ENCODE data around the gene FILIP1L. TPM values are rescaled to one million over a fixed set of nuclear protein-coding genes. Genes with fewer than 3 reads are reported as not detected.
A peak's percentile ranks its signal among the peaks of the same experiment; 100 is the strongest.

FILIP1L gene
- polyA plus RNA-seq, 3 donors: 16.9 to 20.2 (median 17.4) TPM

- DNase-seq: no peak
Observed at GRCh38 chr3:100010087-100010417, 104.2 kb downstream of the FILIP1L start.

DNA sequence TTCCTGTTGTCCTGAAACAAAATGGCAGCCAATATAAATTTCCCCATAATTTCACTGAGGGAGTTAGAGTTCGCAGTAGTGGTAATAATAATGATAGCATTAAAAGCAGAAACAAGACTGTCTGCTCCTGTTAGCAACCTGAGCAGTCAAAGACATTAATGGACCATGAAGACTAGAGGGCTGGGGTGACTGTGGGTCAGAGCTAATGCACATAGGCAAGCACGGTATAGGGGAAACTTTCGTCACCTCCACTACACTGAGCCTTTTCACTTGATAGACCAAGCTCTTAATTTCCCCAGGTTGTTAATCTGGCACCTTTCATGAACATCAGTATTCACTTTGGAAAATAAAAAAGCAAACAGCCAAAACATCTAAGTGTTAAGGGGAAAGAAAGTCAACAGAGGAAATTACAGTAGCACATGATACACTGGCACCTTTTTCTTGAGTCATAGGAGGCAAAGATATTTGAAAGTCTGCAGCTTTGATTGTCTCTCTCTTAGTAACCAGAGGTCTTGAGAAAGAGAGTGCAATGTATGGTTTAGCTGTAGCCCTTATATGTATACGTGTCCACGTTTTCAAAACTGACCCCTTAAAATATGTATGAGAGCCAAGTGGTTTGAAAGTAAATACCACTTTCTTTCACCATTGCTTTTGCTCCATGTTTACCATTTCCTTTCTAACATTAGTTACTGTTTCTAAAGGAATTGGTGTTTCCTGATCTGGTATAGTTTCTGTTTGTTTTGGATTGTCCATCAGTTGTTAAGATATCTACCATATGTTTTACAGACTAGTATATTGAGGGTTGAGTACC is 104.8 kb downstream of the FILIP1L start:
- peak; percentile 61 for DNase-seq

DNA sequence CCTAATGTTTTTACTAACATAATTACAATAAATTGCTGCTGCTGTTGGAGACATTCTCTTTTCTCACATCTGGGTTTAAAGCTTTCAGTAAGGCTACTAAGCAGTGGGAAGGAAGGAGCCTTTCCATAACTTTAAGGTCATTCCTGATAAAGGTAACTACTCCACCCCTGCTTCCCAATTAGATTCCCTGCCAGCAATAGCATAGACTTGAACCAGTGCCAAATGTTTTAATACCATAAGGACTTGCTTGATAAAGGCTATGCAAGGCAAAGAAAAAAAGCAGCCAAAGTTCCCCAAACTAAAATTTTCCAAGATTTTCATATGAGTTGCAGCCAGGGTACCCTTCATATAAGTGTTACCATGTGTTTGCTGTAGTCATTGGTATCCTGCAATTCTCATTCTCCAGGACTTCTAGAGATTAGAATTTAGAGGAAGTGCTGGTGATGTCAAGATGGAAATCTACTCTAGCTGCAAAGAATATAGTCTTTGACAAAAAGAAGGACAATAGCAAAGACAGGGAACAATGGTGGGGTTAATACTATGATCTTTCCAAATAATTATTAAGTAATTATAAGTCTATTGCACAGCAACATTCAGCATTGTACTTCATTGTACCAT is 106.1 kb downstream of the FILIP1L start:
- DNase-seq: no peak

DNA sequence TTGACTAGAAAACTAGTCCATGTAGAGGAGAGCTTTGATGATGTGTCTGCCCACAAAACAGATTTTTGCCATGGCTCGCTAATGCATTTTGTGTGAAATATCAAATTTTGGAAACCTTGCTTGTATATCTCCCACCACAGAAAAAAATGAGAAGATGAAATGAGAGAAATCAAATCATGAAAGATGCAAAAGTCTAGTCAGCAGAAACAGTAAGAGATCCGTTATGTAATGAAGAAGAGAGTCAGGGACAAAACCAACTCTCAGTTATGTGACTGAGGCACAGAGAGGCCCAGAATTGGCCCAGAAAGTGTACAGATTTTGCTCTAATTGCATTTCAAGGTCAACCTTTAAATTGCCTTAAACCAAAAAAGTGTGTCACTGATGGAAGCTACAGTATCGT is 107.0 kb downstream of the FILIP1L start:
- no peak for DNase-seq

DNA sequence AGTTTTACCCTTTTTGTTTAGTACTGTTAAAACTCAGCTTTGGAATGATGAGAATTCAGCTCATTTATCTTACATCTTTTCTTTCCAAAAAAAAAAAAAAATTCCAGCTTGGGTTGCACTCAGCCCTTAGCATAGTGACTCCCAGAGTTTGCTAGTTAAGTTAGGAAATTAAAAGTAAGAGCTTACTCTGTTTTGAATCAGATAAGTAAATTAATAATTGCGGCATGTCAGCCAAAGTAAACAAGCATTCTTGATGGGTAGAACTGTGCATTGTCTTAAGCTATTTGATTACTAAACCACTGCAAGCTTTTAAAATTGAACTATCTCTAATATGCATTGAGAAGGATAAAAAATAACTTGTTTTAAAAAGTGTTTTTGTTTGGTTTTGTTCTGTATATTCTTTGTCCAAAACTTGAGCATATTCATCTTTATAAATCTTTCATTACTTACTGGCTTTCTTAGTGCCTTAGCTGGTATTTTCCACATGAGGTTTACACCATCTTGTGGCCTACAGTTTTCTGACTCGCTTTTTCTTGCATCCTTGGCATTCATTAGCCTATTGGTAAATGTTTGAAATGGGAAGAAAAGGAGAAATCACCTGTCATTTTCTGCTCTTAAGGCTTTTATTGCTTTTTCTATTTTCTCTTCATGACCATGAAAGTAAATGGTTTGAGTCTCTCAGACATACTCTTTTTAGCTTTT is 107.6 kb downstream of the FILIP1L start:
- no peak for DNase-seq

DNA sequence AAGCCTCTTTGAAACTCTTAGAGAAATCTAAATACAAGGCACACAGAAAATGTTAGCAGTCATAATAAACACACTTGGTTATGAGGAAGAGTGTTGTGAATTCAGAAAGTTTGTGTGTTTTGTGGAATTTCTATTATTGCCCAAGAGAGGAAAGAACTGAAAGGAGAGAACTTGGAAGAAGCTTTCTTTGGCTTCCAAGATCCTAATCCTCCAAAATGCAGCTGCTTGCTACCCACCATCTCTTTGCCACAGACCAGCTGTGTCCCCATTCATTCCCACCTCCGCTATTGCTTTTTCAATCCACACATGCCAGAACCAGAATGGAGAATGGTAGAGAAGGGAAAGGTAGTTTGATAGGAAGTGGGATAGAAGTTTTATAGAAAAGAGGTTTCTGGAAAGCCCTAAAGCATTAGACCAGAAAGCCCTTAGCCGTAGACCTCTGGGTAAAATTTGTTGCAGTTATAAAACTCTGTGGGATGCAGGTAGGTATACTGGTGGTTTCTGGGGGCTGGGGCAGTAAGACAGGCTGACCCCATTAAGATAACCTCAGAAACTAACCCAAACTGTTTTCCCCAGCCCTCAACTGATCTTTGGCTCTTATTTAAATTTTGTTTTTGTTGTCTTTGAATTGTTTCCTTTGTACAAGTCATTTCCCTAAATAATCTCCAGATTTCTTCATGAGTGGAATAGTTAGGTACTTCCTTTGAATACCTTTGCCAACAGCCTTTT is 108.5 kb downstream of the FILIP1L start:
- no peak for DNase-seq

DNA sequence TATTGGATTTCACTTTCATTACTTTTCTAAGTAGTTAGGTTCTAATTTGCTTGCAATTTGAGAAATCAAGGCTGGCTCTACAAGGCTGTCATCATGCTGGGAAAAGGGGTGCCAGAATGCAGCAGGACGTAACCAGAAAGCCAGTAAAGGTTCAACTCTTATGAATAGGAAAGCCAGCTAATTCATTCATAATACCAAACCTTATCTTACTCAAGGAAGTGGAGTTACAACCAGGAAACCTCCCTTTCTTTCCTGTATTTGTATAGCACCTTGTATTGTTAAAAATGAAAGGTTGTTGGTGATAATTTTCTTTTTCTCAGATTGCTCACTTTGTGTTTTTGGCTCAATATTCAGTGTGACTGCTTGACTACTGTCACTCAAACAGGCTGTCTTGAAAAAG is 109.4 kb downstream of the FILIP1L start:
- DNase-seq: no peak

- no peak for DNase-seq
Observed at GRCh38 chr3:100003609-100004503, 110.4 kb downstream of the FILIP1L start.

DNA sequence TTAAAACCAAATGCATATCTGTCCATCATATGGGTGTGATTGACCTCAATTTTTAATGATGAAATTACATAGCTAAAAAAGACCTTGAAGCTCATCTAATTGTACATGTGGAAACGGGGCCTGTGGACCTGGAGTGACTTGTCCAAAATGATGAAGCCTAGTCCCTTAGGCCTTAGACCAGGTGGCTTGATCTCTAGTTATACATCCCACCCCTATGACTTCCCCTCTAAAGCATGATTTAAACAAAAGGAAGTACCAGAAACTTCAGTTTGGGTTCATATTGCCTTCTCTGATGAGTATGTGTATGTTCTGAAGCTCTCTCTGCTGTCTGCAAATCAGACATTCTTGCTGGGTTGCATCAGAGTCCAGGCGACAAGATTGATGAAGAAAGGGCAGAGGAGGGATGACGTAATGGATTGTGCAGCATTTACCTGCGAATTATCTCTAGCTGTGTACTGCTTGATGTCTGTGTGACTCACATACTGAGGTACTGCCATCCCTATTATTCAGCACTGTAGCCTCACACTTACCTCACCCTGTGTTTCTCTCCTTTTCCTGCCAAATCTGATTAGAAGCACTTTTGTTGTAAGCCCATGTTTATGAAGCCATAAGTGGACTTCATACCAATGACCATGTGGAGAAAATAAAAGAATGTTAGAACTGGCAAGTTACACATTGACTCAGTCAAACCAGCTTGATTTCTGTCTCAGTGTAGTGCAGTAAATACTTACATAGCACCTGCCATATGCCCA is 111.5 kb downstream of the FILIP1L start:
- DNase-seq: no peak

GRCh38 chr3:100001526-100002270 is 112.6 kb downstream of the FILIP1L start:
- DNase-seq: no peak

GRCh38 chr3:100001083-100001482 is 113.2 kb downstream of the FILIP1L start:
- DNase-seq: no peak

GRCh38 chr3:99999536-99999935 is 114.8 kb downstream of the FILIP1L start:
- no peak for DNase-seq

GRCh38 chr3:99997293-99997692 is 117.0 kb downstream of the FILIP1L start:
- DNase-seq: no peak

DNA sequence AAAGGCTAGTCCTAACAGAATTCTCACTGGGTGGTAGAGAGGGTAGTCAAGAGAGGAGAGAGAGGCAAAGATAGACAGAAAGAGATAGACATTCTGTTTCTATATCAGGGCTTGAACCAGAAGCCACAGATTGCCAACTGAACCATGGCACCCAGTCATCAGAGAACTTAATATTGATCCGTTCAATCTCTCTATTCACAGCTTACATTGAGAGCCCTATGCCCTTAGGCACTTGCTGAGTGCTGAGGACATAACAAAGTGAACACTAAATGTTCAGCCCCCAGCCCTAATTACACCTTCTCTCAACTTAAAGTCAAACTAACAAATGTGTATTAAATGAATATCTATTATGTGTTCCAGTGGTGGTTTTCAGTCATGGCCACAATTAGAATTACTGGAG is 124.1 kb downstream of the FILIP1L start:
- DNase-seq: no peak

GRCh38 chr3:99984668-99985067 is 129.6 kb downstream of the FILIP1L start:
- DNase-seq: no peak

- DNase-seq: no peak
Observed at GRCh38 chr3:99984139-99984538, 130.2 kb downstream of the FILIP1L start.

GRCh38 chr3:99982650-99983049 is 131.7 kb downstream of the FILIP1L start:
- no peak for DNase-seq

- no peak for DNase-seq
Observed at GRCh38 chr3:99981138-99981537, 133.2 kb downstream of the FILIP1L start.

DNA sequence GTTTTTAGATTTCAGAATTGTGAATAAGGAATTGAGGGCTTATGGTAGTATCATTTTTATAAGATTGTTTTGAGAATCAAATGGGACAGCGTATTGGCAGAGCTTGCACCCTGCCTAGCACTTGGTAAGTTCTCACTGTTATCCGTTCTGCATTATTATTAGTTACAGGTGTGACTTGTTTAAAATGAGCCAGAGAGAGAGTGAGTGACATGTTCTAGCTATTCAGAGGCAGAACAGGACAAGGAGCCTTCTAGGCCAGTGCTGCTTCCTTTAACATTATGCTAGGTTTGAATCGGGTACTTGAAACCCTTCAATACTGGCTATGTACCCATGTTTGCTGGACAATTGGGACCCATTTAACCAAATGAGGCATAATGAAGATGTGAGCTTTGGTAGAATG is 133.7 kb downstream of the FILIP1L start:
- DNase-seq: no peak

DNA sequence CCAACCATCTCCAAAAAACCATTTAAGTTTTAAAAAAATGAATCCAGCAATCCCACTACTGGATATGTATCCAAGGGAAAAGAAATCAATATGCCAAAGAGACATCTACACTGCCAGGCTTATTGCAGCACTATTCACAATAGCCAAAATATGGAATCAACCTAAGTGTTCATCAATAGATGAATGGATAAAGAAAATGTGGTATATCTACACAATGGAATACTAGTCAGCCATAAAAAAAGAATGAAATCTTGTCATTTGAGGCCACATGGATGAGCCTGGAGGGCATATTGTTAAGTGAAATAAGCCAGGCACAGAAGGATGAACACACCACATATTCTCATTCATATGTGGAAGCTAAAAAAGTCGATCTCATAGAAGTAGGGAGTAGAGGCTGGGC is 136.1 kb downstream of the FILIP1L start:
- DNase-seq: no peak

All from renal pelvis (tissue), 4 donors.